ENCODE measurements around the gene SORCS3. TPM values are rescaled to one million over a fixed set of nuclear protein-coding genes. Genes with fewer than 3 reads are reported as not detected.

SORCS3 gene
- total RNA-seq, 3 donors from 2014 or later (not counting 1 experiment from before 2014, with no cell fraction given) = 0.05 to 0.09 TPM; not detected in 1

GRCh38 chr10:105104297-105104696 lies 463.2 kb downstream of the SORCS3 start:
- no peak overlapping the region for H3K4me3 ChIP-seq (ENCODE audit: low read length)
- WGBS (ENCODE audit: insufficient coverage) = 64% methylated on average over 2 of the region's 2 CpGs
- Mint-ChIP-seq H3K4me1 (no peaks in the 10 kb centered on the region), H3K4me3 (no peak overlapping the region), H3K27me3 (ENCODE audit: low read depth in 2 of 2) (peaks cover 0 to 3% of the 10 kb centered on the region in 2 donors), H3K9me3 (peaks cover 0 to 7% of the 10 kb centered on the region in 2 donors), H3K27ac (no peak overlapping the region), H3K36me3 (no peaks in the 10 kb centered on the region)
- no peaks in the 10 kb centered on the region for H3K27me3 ChIP-seq (ENCODE audit: control insufficient read depth, insufficient read depth, low read length)
- H3K27ac ChIP-seq (ENCODE audit: low read length) = no peak overlapping the region
- DNase-seq (no peak), ATAC-seq (no peak)
- H3K4me1 ChIP-seq (ENCODE audit: control insufficient read depth, insufficient read depth, low read length) = no peaks in the 10 kb centered on the region
- H3K36me3 ChIP-seq (ENCODE audit: control insufficient read depth, insufficient read depth, low read length) = no peaks in the 10 kb centered on the region
- H3K9me3 ChIP-seq (ENCODE audit: control insufficient read depth, insufficient read depth, low read length) = no peaks in the 10 kb centered on the region
- TF ChIP-seq CTCF (IDR thresholded peaks at IDR 0.05) = no peak
- intact Hi-C loops (cut with micrococcal nuclease) = no loop called here

DNA sequence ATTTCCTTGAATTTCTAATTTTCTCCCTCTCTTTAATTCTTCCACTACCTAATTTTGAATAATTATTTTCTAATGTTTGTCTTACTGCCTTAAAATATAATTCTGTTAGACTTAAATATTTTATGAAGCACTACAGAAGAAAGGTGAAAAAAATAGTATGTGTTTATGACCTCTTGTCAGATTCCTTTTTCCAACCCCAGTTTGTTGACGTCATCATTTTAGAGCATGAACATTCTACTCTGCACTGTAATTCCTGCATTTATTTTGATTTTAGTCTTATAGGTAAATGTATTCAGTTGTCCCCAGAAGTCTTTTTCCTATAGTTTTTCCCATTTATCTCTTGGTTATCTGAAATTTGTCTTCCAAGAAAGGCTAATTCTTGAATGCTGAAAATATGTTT lies 468.1 kb downstream of the SORCS3 start:
- Mint-ChIP-seq H3K36me3 (no peaks in the 10 kb centered on the region), H3K4me1 (no peaks in the 10 kb centered on the region), H3K27me3 (ENCODE audit: low read depth in 2 of 2) (peaks cover 0 to 3% of the 10 kb centered on the region in 2 donors), H3K9me3 (peaks cover 0 to 5% of the 10 kb centered on the region in 2 donors), H3K4me3 (no peak overlapping the region), H3K27ac (no peak overlapping the region)
- ATAC-seq (no peak), DNase-seq (no peak)
- Histone ChIP-seq H3K36me3 (ENCODE audit: control insufficient read depth, insufficient read depth, low read length) (no peaks in the 10 kb centered on the region), H3K4me3 (ENCODE audit: low read length) (no peak overlapping the region), H3K4me1 (ENCODE audit: control insufficient read depth, insufficient read depth, low read length) (no peaks in the 10 kb centered on the region), H3K27me3 (ENCODE audit: control insufficient read depth, insufficient read depth, low read length) (no peaks in the 10 kb centered on the region), H3K9me3 (ENCODE audit: control insufficient read depth, insufficient read depth, low read length) (no peaks in the 10 kb centered on the region), H3K27ac (ENCODE audit: low read length) (no peak overlapping the region)
- no CpG with 5 or more reads among the region's 1 CpG for WGBS (ENCODE audit: insufficient coverage)
- no peak for TF ChIP-seq CTCF (IDR thresholded peaks at IDR 0.05)
- intact Hi-C loops (cut with micrococcal nuclease) = no loop called here

DNA sequence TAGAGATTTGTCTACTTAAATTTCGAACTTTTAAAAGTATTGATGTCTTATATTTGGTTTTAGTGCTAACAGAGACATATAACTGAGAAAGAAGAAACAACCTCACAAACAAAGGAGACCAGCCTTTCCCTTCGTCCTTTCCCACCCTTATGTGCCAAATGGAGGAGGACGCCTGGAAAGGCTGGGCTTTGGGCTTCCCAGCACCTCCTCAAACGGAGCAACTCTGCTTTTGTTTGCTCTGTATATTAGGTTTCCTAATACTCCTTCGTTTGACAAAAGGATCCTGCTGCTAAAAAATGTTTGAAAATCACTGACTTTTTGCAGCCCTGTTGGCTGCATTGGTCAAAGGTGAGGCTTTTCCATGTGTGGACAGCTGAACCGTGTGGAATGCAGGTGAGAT lies 471.8 kb downstream of the SORCS3 start:
- no peaks in the 10 kb centered on the region for H3K9me3 ChIP-seq (ENCODE audit: control insufficient read depth, insufficient read depth, low read length)
- no peak overlapping the region for H3K4me3 Mint-ChIP-seq
- no peaks in the 10 kb centered on the region for H3K36me3 ChIP-seq (ENCODE audit: control insufficient read depth, insufficient read depth, low read length)
- H3K4me3 ChIP-seq (ENCODE audit: low read length) = no peak overlapping the region
- no peak overlapping the region for H3K27ac ChIP-seq (ENCODE audit: low read length)
- intact Hi-C loops (cut with micrococcal nuclease) = no loop called here
- TF ChIP-seq CTCF (IDR thresholded peaks at IDR 0.05) = no peak
- ATAC-seq (no peak), DNase-seq (no peak)
- peaks cover 4 to 8% of the 10 kb centered on the region in 2 donors for H3K9me3 Mint-ChIP-seq
- H3K27me3 ChIP-seq (ENCODE audit: control insufficient read depth, insufficient read depth, low read length) = no peaks in the 10 kb centered on the region
- H3K27ac Mint-ChIP-seq = no peak overlapping the region
- no peaks in the 10 kb centered on the region for H3K4me1 ChIP-seq (ENCODE audit: control insufficient read depth, insufficient read depth, low read length)
- no peaks in the 10 kb centered on the region for H3K27me3 Mint-ChIP-seq (ENCODE audit: low read depth in 2 of 2)
- WGBS (ENCODE audit: insufficient coverage) = 45% methylated on average over 5 of the region's 6 CpGs
- no peaks in the 10 kb centered on the region for H3K4me1 Mint-ChIP-seq
- no peaks in the 10 kb centered on the region for H3K36me3 Mint-ChIP-seq

DNA sequence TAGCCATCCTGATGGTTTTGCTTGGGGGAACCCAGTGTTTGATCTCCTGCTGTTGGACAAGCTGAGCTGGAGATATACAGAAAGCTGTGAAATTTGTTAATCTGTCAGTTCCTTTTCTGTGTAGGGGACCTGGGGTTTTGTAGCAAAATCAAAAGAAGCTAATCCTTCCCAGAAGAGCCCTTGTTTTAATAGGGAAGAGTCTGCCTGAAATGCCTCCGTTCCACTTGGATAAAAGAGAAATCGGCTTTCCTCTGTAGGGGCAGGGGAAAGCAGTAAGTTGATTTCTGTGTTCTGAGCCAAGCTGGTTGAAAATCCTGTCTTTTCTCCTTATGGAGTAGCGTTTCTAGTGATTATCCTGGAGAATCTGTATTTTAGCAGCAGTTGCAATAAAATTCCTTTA lies 472.6 kb downstream of the SORCS3 start:
- Histone ChIP-seq H3K9me3 (ENCODE audit: control insufficient read depth, insufficient read depth, low read length) (no peaks in the 10 kb centered on the region), H3K27me3 (ENCODE audit: control insufficient read depth, insufficient read depth, low read length) (no peaks in the 10 kb centered on the region), H3K36me3 (ENCODE audit: control insufficient read depth, insufficient read depth, low read length) (no peaks in the 10 kb centered on the region), H3K27ac (ENCODE audit: low read length) (no peak overlapping the region), H3K4me1 (ENCODE audit: control insufficient read depth, insufficient read depth, low read length) (no peaks in the 10 kb centered on the region), H3K4me3 (ENCODE audit: low read length) (no peak overlapping the region)
- no peak for ATAC-seq
- peaks cover 4% of the 10 kb centered on the region for H3K36me3 Mint-ChIP-seq
- H3K4me1 Mint-ChIP-seq = no peaks in the 10 kb centered on the region
- no peaks in the 10 kb centered on the region for H3K27me3 Mint-ChIP-seq (ENCODE audit: low read depth in 2 of 2)
- WGBS (ENCODE audit: insufficient coverage) = 66% methylated on average over 3 of the region's 3 CpGs
- intact Hi-C loops (cut with micrococcal nuclease) = no loop called here
- peaks cover 11% of the 10 kb centered on the region in 2 donors for H3K9me3 Mint-ChIP-seq
- H3K4me3 Mint-ChIP-seq = no peak overlapping the region
- H3K27ac Mint-ChIP-seq = no peak overlapping the region
- TF ChIP-seq CTCF (IDR thresholded peaks at IDR 0.05) = no peak
- DNase-seq = no peak

All from natural killer cell (primary cell).